Aorta (tissue), 5 donors: ENCODE data around the gene SFTA2. TPM values are rescaled to one million over a fixed set of nuclear protein-coding genes. Genes with fewer than 3 reads are reported as not detected.

Source experiments
- ATAC-seq: fragments of 200-7000 bp; cut with Tn5 transposase; one replicate; pipeline ENCODE4 v1.9.1; 2022; ENCODE audit warnings: moderate library complexity; ENCODE audit not compliant: low FRiP score
- DNase-seq, 2 donors: peaks; one replicate each; pipeline ENCODE4 v3.0.0-alpha.2; 2020
- H3K27ac ChIP-seq, 2 donors: one replicate each; pipeline ENCODE4 v1.5.1; 2013; ENCODE audit warnings: low read length in 2 of 2, mild to moderate bottlenecking in 2 of 2, moderate library complexity in 2 of 2, control low read depth in 1 of 2, inconsistent platforms in 1 of 2, low read depth in 1 of 2
- H3K27me3 ChIP-seq, 2 donors: one replicate each; pipeline ENCODE4 v1.6.1; 2013; ENCODE audit warnings: control low read depth in 1 of 2, low read length in 1 of 2, mild to moderate bottlenecking in 1 of 2, moderate library complexity in 1 of 2; ENCODE audit not compliant: insufficient read depth in 2 of 2, control insufficient read depth in 1 of 2
- H3K36me3 ChIP-seq, 2 donors: one replicate each; pipeline ENCODE4 v1.6.1; 2013; ENCODE audit warnings: control low read depth in 1 of 2, low read length in 1 of 2, mild to moderate bottlenecking in 1 of 2; ENCODE audit not compliant: insufficient read depth in 2 of 2, control insufficient read depth in 1 of 2
- H3K4me1 ChIP-seq, 2 donors: one replicate each; pipeline ENCODE4 v1.6.1; 2013; ENCODE audit warnings: low read length in 2 of 2, control low read depth in 1 of 2, mild to moderate bottlenecking in 1 of 2, moderate library complexity in 1 of 2; ENCODE audit not compliant: insufficient read depth in 2 of 2, control insufficient read depth in 1 of 2
- H3K4me3 ChIP-seq, 2 donors: one replicate each; pipeline ENCODE4 v1.5.1; 2013; ENCODE audit warnings: low read length in 2 of 2, control low read depth in 1 of 2, mild to moderate bottlenecking in 1 of 2
- H3K9me3 ChIP-seq: one replicate; pipeline ENCODE4 v1.6.1; 2013; ENCODE audit warnings: mild to moderate bottlenecking, low read length; ENCODE audit not compliant: control insufficient read depth
- WGBS, 2 donors: extraction: QIAGEN DNeasy Blood & Tissue Kit; methylation state at CpG; one replicate each; pipeline ENCODE4 v1.1.7; 2013; 5-methylcytosine and 5-hydroxymethylcytosine counted together
- intact Hi-C, 2 donors: fragments of 100-400 bp; cut with DNase I; formaldehyde crosslinking; loops; one replicate each; pipeline versions ENCODE4 v1.14.2 to v1.15.0; 2022
- polyA plus RNA-seq, 2 donors: library from polyadenylated mRNA; stranded (reverse); fragments of 200-250 nt; gene quantifications; one replicate each; pipeline ENCODE4 v1.2.3, GENCODE V29; 2013
- total RNA-seq, 2 donors: library from RNA; stranded (reverse); fragmentation: NEBNext Ultra II Directional; extraction: Animal tissue kit (Norgen Biotek cat#: 25700); gene quantifications; one replicate each; pipeline ENCODE4 v1.2.1, GENCODE V29; 2021
- donor health status: healthy with polysubstance abuse.
- donor health status: Bipolar disorder and iron deficiency.
- donor health status: DM: no; HTN: no; CAD: no.
- donor health status: DM: no; HTN: no; CAD: no.
- donor health status: DM: yes; HTN: yes; CAD: no.

SFTA2 gene
- total and polyA plus RNA-seq, 4 donors = 2.4 TPM; not detected in 3

DNA sequence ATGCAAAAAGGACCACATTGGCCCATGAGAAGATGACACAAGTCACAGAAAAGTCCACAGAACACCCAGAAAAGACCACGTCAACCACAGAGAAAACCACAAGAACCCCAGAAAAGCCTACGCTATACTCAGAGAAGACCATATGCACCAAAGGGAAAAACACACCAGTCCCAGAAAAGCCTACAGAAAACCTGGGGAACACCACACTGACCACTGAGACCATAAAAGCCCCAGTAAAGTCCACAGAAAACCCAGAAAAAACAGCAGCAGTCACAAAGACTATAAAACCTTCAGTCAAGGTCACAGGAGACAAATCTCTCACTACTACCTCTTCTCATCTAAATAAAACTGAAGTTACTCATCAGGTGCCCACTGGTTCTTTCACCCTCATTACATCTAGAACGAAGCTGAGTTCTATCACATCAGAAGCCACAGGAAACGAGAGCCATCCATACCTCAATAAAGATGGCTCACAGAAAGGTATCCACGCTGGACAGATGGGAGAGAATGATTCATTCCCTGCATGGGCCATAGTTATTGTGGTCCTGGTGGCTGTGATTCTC lies 20.0 kb upstream of the SFTA2 start:
- intact Hi-C loops = no loop called here
- no peak overlapping the region for H3K27ac ChIP-seq
- H3K36me3 ChIP-seq = no peaks in the 10 kb centered on the region
- ATAC-seq (no peak), DNase-seq (no peak)
- no peaks in the 10 kb centered on the region for H3K9me3 ChIP-seq
- no peak overlapping the region for H3K4me3 ChIP-seq
- WGBS, 2 donors = 84 to 85% methylated on average over 5 of the region's 5 CpGs
- no peaks in the 10 kb centered on the region for H3K27me3 ChIP-seq
- H3K4me1 ChIP-seq = no peaks in the 10 kb centered on the region

DNA sequence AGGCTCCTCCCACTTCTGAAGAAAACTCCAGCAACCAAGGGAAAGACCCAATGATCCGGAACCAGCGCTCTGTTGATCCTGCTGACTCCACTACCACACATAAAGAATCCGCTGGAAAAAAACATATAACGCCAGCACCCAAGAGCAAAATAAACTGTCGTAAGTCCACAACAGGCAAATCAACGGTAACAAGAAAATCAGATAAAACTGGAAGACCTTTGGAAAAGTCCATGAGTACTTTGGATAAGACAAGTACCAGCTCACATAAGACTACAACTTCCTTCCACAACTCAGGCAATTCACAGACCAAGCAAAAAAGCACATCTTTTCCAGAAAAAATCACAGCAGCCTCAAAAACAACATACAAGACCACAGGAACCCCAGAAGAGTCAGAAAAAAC lies 16.8 kb upstream of the SFTA2 start:
- WGBS, 2 donors = 88 to 90% methylated on average over 6 of the region's 6 CpGs
- Histone ChIP-seq H3K4me1 (no peaks in the 10 kb centered on the region), H3K9me3 (no peaks in the 10 kb centered on the region), H3K36me3 (no peaks in the 10 kb centered on the region), H3K4me3 (no peak overlapping the region), H3K27ac (no peak overlapping the region), H3K27me3 (no peaks in the 10 kb centered on the region)
- ATAC-seq (no peak), DNase-seq (no peak)
- intact Hi-C loops = no loop called here

DNA sequence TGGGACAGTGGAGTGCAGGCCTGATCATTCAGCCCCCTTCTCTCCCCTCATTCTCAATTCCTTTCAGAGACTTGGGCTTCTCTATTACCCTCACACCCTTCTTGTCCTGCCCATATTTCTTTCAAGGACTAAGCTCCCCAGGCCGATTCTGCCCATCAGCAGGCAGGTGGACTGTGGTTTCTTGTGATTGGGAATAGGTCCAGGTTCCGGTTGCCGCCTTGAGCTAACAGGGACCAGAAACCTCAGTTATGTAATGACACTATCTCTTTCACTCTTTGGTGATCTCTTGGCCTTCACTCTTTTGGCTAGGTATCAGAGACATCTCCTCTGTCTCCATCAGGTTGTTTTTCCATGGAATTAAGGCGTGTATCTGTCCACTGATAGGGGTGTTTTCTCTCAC lies 15.3 kb upstream of the SFTA2 start:
- WGBS, 2 donors = 83 to 84% methylated on average over 4 of the region's 4 CpGs
- no peaks in the 10 kb centered on the region for H3K9me3 ChIP-seq
- no peak overlapping the region for H3K27ac ChIP-seq
- H3K4me1 ChIP-seq = no peaks in the 10 kb centered on the region
- H3K36me3 ChIP-seq = no peaks in the 10 kb centered on the region
- no peak for DNase-seq
- no peaks in the 10 kb centered on the region for H3K27me3 ChIP-seq
- no peak overlapping the region for H3K4me3 ChIP-seq
- no peak for ATAC-seq
- intact Hi-C loops = no loop called here

DNA sequence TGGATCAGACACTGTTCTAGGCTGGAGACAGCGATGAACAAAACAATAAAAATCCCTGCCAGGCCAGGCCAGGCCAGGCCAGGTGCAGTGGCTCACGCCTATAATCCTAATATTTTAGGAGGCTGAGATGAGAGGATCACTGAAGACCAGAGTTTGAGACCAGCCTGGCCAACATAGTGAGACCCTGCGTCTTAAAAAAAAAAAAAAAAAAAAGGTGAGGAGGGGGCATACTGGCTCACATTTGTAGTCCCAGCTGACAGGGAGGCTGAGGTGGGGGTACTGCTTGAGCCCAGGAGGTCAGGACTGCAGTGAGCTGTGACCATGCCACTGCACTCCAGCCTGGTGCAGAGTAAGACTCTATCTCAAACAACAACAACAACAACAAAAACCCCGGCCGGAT lies 13.3 kb upstream of the SFTA2 start:
- H3K27me3 ChIP-seq = no peaks in the 10 kb centered on the region
- DNase-seq (no peak), ATAC-seq (no peak)
- no peak overlapping the region for H3K4me3 ChIP-seq
- 79 to 85% methylated on average over 5 of the region's 5 CpGs for WGBS, 2 donors
- H3K27ac ChIP-seq = no peak overlapping the region
- H3K36me3 ChIP-seq = no peaks in the 10 kb centered on the region
- no peaks in the 10 kb centered on the region for H3K9me3 ChIP-seq
- H3K4me1 ChIP-seq = no peaks in the 10 kb centered on the region
- intact Hi-C loops = no loop called here

DNA sequence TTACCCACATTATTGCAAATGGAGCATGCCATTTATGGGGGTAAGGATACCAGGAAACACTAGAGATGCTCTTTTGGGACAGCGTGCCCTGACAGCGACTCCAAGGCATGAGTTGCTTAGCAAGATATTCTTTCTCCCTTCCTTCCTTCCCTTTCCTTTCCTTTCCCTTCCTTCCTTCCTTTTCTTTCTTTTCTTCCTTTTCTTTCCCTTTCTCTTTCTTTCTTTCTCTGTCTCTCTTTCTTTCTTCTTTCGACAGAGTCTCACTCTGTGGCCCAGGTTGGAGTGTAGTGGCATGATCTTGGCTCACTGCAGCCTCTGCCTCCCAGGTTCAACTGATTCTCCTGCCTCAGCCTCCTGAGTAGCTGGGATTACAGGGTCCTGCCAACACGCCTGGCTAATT lies 12.1 kb upstream of the SFTA2 start:
- Histone ChIP-seq H3K9me3 (no peaks in the 10 kb centered on the region), H3K4me1 (no peaks in the 10 kb centered on the region), H3K36me3 (no peaks in the 10 kb centered on the region), H3K27me3 (no peaks in the 10 kb centered on the region), H3K4me3 (no peak overlapping the region), H3K27ac (no peak overlapping the region)
- DNase-seq (no peak), ATAC-seq (no peak)
- intact Hi-C loops = no loop called here
- WGBS, 2 donors = 92 to 94% methylated on average over 4 of the region's 4 CpGs

DNA sequence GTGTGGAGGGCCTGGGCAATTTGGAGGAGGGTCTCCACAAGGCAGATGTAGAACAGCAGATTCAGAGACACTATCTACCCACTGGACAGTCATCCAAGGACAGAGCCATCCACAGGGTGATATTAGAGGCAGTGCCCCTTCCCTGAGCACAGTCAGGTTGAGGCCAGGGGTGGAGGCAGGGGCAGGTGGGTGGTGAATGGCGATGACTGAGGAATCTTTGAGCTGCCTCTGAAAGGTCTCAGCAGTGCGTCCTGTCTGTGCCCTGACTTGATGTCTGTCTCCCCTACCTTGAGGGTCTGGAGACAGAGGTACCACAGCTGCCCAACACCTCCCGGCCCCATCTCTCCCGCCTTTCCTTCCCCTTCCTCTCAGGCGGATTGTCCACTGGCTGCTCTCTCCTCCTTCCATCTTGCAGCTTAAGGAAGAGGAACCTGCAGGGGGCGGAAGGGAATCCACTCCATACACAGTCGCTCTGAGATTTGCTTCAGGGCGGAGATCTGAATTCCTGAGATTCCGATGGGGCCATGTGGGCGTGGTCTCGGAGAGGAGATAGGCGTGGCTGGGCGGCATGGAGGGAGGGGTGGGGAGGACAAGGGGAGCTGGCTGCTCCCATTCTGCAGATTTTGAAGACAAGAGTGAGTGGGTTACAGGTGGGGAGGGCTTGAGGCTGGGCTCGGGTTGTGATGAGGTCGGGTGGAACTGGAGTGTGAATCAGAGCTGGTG lies 10.5 kb upstream of the SFTA2 start:
- Histone ChIP-seq H3K36me3 (no peaks in the 10 kb centered on the region), H3K9me3 (no peaks in the 10 kb centered on the region), H3K27ac (no peak overlapping the region), H3K4me1 (no peaks in the 10 kb centered on the region), H3K27me3 (no peaks in the 10 kb centered on the region), H3K4me3 (no peak overlapping the region)
- intact Hi-C loops = no loop called here
- ATAC-seq = peak; percentile 53
- DNase-seq = peak; percentile 79 to 89
- WGBS, 2 donors = 17 to 18% methylated on average over 15 of the region's 15 CpGs

DNA sequence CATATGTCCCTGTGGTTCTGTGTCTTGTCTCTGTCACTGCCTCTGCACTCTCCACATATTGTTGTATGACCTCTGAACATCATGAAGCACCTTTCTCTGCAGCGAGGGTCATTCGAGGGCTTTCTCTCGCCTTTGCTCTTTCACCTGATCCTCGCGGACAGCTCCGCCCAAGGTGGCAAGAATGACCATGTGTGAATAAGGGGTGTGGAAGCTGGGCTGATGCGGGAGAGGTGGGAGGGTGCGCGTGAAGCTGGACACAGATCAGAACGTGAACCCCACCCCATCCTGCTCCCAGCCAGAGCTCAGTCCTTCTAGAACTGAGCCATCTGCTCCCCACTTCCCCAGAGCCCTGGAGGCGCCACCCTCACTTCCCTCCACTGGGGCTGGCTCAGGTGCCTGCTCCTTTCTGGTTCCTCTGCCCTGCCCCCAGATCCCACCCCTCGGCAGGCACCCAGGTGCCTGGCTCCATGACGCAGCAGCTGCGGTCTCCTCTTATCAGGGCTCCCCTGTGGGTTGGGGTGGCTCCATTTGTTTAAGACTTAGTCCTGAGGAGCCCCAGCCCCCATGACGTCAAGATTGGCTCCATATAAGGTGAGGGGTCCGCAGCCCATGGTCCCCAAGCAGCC lies 8.5 kb upstream of the SFTA2 start, which contains the start of gene MUCL3:
Gene MUCL3, plus strand, starts transcription at position 613 of the 626 bp plus-strand sequence. CDS start 27 bp downstream, outside the sequence.
- Histone ChIP-seq H3K27ac (no peak within 1 kb of the TSS), H3K36me3 (no peaks in the 10 kb centered on the region), H3K9me3 (no peaks in the 10 kb centered on the region), H3K27me3 (no peaks in the 10 kb centered on the region), H3K4me3 (no peak within 1 kb of the TSS), H3K4me1 (no peaks in the 10 kb centered on the region)
- ATAC-seq (no peak), DNase-seq (no peak)
- WGBS, 2 donors = 75 to 77% methylated on average over 15 to 16 of the region's 16 CpGs
- intact Hi-C loops = no loop called here

DNA sequence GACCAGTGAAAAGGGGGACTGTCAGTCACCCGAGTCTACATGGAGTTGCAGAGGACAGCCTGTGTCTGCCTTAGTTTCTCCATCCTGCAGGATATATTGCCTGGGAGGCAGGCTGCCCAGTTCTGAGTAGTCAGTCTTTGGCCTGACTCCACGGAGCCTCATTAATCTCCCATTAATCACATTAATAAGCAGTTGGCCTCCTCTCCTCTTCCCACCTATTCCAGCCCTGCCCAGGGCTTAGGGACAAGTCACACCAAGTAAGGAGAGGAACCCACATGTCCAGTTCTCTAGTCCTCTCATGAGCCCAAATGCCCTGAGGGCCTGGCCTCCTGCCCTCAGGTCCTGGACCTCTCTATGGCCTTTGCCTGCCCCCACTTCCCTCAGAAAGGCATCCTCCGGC lies 7.5 kb upstream of the SFTA2 start:
- Histone ChIP-seq H3K27ac (no peak overlapping the region), H3K9me3 (no peaks in the 10 kb centered on the region), H3K27me3 (no peaks in the 10 kb centered on the region), H3K4me3 (no peak overlapping the region), H3K4me1 (no peaks in the 10 kb centered on the region), H3K36me3 (no peaks in the 10 kb centered on the region)
- DNase-seq (no peak), ATAC-seq (no peak)
- 51 to 54% methylated on average over 3 of the region's 3 CpGs for WGBS, 2 donors
- intact Hi-C loops = loop anchor here in 1 of 2 donors (5.0 kb wide), 1 partner anchor 118 kb away; no protein-coding TSS in a partner anchor

DNA sequence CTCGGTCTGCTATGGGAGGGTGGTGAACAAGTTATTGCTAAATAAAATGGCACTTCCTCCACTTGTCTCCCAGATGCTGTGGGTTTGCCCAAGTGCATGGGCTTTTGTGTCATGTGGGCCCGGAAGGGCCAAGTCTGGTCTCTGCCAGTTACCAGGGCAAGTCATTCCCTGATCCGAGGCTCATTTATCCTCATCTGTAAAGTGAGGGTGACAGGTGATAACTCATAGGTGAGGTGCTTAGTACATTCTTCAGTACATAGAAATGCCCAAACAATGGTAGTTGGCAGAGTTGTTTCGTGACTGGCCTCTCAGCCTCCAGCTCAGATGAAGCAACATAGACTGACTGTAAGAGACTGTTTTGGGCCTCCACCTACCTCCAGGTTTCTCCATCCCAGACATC lies 6.8 kb upstream of the SFTA2 start:
- intact Hi-C loops = loop anchor here in 1 of 2 donors (5.0 kb wide), 1 partner anchor 119 kb away; no protein-coding TSS in a partner anchor
- Histone ChIP-seq H3K27ac (no peak overlapping the region), H3K27me3 (no peaks in the 10 kb centered on the region), H3K4me1 (no peaks in the 10 kb centered on the region), H3K36me3 (no peaks in the 10 kb centered on the region), H3K4me3 (no peak overlapping the region), H3K9me3 (no peaks in the 10 kb centered on the region)
- ATAC-seq = no peak
- 73 to 80% methylated on average over 4 of the region's 4 CpGs for WGBS, 2 donors
- no peak for DNase-seq
